Karpas-422 (cell line): ENCODE data around the gene STK40. TPM values are rescaled to one million over a fixed set of nuclear protein-coding genes. Genes with fewer than 3 reads are reported as not detected.

Experiments used
- DNase-seq: peaks from one replicate; pipeline ENCODE4 v3.0.0-alpha.2; 2015
- H2AFZ ChIP-seq: fragments of 200-600 bp; sonication (generic); 2 replicates; pipeline ENCODE4 v1.6.1; 2014; ENCODE audit warnings: antibody characterized with exemption, low read length, mixed read lengths
- H3K27ac ChIP-seq: fragments of 200-600 bp; sonication (generic); 2 replicates; pipeline ENCODE4 v1.5.1; 2014; ENCODE audit warnings: mild to moderate bottlenecking, low read length, moderate library complexity
- H3K27me3 ChIP-seq: fragments of 200-600 bp; sonication (generic); 2 replicates; pipeline ENCODE4 v1.6.1; 2014; ENCODE audit warnings: low read length, mixed read lengths
- H3K36me3 ChIP-seq: fragments of 200-600 bp; sonication (generic); 2 replicates; pipeline ENCODE4 v1.6.1; 2014; ENCODE audit warnings: low read length, mixed read lengths; ENCODE audit not compliant: insufficient read depth
- H3K4me1 ChIP-seq: fragments of 200-600 bp; sonication (generic); 2 replicates; pipeline ENCODE4 v1.6.1; 2014; ENCODE audit warnings: mild to moderate bottlenecking, low read length, mixed read lengths
- H3K4me2 ChIP-seq: fragments of 200-600 bp; sonication (generic); 2 replicates; pipeline ENCODE4 v1.6.1; 2014; ENCODE audit warnings: low read length, low read depth, mild to moderate bottlenecking; ENCODE audit not compliant: poor library complexity, severe bottlenecking
- H3K4me3 ChIP-seq: fragments of 200-600 bp; sonication (generic); 2 replicates; pipeline ENCODE4 v1.5.1; 2014; ENCODE audit warnings: mild to moderate bottlenecking, antibody characterized with exemption, low read length, mixed read lengths
- H3K79me2 ChIP-seq: fragments of 200-600 bp; sonication (generic); 2 replicates; pipeline ENCODE4 v1.6.1; 2014; ENCODE audit warnings: mild to moderate bottlenecking, low read length, mixed read lengths
- H3K9ac ChIP-seq: fragments of 200-600 bp; sonication (generic); 2 replicates; pipeline ENCODE4 v1.6.0; 2014; ENCODE audit warnings: low read length
- H3K9me2 ChIP-seq: fragments of 200-600 bp; sonication (generic), shearing (Covaris generic); replicated peaks from 2 replicates; pipeline ENCODE4 v1.6.0; 2014; ENCODE audit warnings: mild to moderate bottlenecking, low read length, moderate library complexity; ENCODE audit not compliant: insufficient read depth
- H3K9me3 ChIP-seq: fragments of 300-700, 200-600 bp; sonication (generic); 2 replicates; pipeline ENCODE4 v1.6.1; 2014; ENCODE audit warnings: low read length, mixed read lengths
- H4K20me1 ChIP-seq: fragments of 200-600 bp; sonication (generic); 2 replicates; pipeline ENCODE4 v1.6.1; 2014; ENCODE audit warnings: mild to moderate bottlenecking, antibody characterized with exemption, low read length, low read depth; ENCODE audit not compliant: insufficient read depth
- total RNA-seq: library from RNA; depleted of rRNA; stranded (reverse); fragments of >200 nt; shearing (Covaris generic); gene quantifications from 2 replicates; pipeline ENCODE4 v1.2.3, GENCODE V29; 2014; ENCODE audit warnings: low replicate concordance; rRNA removed

Gene STK40, protein sequence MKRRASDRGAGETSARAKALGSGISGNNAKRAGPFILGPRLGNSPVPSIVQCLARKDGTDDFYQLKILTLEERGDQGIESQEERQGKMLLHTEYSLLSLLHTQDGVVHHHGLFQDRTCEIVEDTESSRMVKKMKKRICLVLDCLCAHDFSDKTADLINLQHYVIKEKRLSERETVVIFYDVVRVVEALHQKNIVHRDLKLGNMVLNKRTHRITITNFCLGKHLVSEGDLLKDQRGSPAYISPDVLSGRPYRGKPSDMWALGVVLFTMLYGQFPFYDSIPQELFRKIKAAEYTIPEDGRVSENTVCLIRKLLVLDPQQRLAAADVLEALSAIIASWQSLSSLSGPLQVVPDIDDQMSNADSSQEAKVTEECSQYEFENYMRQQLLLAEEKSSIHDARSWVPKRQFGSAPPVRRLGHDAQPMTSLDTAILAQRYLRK
- 27.0 and 44.6 TPM in 2 replicates for total RNA-seq

DNA sequence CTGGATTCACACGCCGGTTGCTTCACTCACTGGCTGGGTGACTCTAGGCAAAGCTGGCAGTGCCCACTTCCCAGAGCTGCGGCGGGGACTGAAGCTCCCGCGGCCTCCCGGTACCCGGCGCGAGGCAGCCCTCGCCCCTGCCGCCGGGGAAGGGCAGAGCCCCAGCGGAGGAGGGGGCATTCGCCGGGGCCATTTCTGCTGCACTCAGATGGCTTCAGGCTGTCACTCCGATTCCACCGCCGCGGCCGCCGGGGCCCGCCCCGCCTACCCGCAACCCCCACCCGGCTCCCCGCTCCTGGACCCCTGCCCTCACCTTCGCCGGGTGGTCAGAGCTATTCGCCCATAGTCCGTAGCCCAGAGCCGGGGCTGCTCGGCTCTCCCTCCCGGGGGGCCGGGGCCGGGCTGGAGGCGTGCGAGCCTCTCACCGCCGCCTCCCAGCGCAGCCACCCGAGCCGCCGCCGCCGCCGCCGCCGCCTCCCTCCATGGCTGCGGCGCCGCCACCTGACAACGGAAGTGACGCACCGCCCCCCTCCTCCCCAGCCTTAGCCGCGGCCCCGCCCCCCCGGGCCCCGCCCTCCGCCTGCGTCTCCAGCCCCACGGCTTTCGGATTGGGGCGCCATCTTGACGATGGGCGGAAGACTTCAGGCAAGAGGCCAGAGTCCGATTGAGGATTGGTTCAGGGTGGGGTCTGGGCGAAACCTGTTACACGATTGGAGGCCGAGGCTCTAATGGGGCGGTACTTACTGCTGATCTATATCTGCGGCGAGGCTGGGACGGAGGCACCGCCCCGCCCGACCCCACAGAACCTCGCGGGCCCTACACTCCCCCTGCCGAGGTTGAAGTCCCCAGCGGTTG is at the start of gene STK40:
TSS of gene STK40 (minus strand) at position 515 of the 855 bp plus-strand sequence. CDS start 24,592 bp downstream, outside the sequence.
- Histone ChIP-seq H3K9ac (peak within 1 kb of the TSS; percentile 90), H3K9me3 (no peaks in the 10 kb centered on the region), H3K4me2 (peak within 1 kb of the TSS; percentile 93), H4K20me1 (peaks cover 3% of the 10 kb centered on the region; the same call in 1 of the 2 replicates), H3K27me3 (no peaks in the 10 kb centered on the region), H3K4me3 (peak within 1 kb of the TSS; percentile 96), H2AFZ (no peak within 1 kb of the TSS), H3K36me3 (peaks cover 5% of the 10 kb centered on the region; the same call in 1 of the 2 replicates), H3K79me2 (peaks cover 50% of the 10 kb centered on the region), H3K4me1 (peaks cover 59% of the 10 kb centered on the region), H3K9me2 (no peaks in the 10 kb centered on the region), H3K27ac (peak within 1 kb of the TSS; percentile 89)
- peak; percentile 99 for DNase-seq

DNA sequence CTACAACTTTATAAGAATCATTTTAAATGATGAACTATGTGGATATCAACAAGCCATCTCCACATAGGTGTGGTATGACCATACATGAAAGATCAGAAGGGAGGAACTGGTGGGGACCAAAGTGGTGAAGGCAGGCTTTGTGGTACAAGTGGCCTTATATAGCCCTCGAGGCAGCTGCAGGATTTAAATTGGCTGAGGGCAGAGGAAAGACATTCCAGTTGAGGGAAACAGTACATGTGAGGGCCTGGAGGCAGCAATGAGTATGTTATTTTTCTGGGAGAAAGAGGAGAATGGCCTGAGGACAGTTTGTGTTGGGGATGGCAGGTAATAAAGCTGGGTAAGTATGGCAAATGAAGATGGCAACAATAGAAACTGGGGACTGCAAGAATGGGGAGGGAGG is 47.4 kb upstream of the STK40 start:
- H3K27me3 ChIP-seq, result no peaks in the 10 kb centered on the region
- no peaks in the 10 kb centered on the region for H3K9me3 ChIP-seq
- H2AFZ ChIP-seq, result no peak overlapping the region
- H3K4me3 ChIP-seq, result no peak overlapping the region
- H3K9me2 ChIP-seq, result no peaks in the 10 kb centered on the region
- no peak for DNase-seq
- no peaks in the 10 kb centered on the region for H3K79me2 ChIP-seq
- H3K4me2 ChIP-seq, result no peak overlapping the region
- no peak overlapping the region for H3K27ac ChIP-seq
- H3K9ac ChIP-seq, result no peak overlapping the region
- H3K4me1 ChIP-seq, result no peaks in the 10 kb centered on the region
- H4K20me1 ChIP-seq, result no peaks in the 10 kb centered on the region
- H3K36me3 ChIP-seq, result no peaks in the 10 kb centered on the region

DNA sequence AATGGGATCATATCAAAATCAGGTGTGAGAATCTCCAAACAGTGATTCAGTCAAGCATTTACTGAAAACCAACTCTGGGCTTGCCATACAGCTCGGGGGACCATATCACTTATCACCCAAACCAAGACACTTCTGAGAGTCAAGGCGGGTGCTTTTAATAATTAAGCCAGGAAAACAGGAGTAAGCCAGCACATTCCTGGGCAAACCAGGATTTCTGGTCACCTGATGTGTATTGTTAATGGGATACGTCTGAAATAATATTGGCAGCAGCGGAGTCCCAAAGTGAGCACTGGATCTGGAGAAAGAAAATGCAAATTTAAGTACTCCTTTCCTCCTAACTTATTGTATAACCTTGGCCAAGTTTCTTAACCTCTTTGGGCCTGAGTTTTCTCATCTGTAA is 46.9 kb upstream of the STK40 start:
- Histone ChIP-seq H3K4me3 (no peak overlapping the region), H3K9me2 (no peaks in the 10 kb centered on the region), H3K9me3 (no peaks in the 10 kb centered on the region), H3K4me1 (no peaks in the 10 kb centered on the region), H3K4me2 (no peak overlapping the region), H2AFZ (no peak overlapping the region), H3K9ac (no peak overlapping the region), H3K36me3 (no peaks in the 10 kb centered on the region), H3K27ac (no peak overlapping the region), H3K27me3 (no peaks in the 10 kb centered on the region), H3K79me2 (no peaks in the 10 kb centered on the region), H4K20me1 (no peaks in the 10 kb centered on the region)
- DNase-seq, result no peak

DNA sequence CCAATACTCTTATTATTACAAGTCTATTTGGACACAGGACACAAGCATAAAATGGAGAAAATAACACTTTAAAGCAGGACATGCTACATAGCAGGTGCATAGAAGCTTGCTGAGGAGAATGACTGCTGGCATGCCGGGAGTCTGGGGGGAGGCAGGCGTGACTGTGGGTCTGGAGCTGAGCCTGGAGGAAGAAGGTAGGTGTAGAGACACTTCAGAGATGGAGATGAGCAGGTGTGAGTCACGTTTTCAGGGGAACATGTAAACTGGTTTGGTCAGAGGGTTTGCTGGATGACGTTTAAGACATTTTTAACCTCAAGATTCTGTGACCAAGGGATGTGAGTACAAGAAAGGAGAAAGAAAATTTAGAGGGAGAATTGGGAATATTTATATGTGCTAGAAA is 40.1 kb upstream of the STK40 start:
- no peak overlapping the region for H3K4me2 ChIP-seq
- no peak overlapping the region for H2AFZ ChIP-seq
- H3K27me3 ChIP-seq, result no peaks in the 10 kb centered on the region
- no peaks in the 10 kb centered on the region for H4K20me1 ChIP-seq
- no peaks in the 10 kb centered on the region for H3K36me3 ChIP-seq
- no peak for DNase-seq
- no peak overlapping the region for H3K4me3 ChIP-seq
- no peak overlapping the region for H3K9ac ChIP-seq
- H3K9me2 ChIP-seq, result no peaks in the 10 kb centered on the region
- H3K9me3 ChIP-seq, result no peaks in the 10 kb centered on the region
- no peaks in the 10 kb centered on the region for H3K4me1 ChIP-seq
- no peak overlapping the region for H3K27ac ChIP-seq
- no peaks in the 10 kb centered on the region for H3K79me2 ChIP-seq

DNA sequence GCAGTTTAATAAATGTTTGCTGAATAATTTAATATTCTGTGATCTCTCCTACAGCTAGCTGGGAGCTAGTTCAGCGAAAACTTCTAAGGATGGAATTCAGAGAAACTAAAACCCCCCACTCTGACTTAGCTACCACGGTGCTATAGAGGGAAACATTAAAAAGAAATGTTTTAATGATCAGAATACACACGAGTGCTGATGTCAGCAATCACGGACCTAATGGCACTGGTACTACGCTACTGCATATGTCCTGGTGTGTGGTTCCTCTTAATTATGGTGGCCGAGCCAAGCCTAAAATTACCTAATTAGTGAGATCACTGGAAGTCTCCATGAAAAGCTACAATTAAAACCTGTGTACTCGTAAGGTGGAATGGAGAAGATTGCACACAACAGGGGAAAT is 35.9 kb upstream of the STK40 start:
- no peaks in the 10 kb centered on the region for H3K9me3 ChIP-seq
- no peaks in the 10 kb centered on the region for H3K79me2 ChIP-seq
- no peak overlapping the region for H3K4me2 ChIP-seq
- no peak for DNase-seq
- H3K36me3 ChIP-seq, result no peaks in the 10 kb centered on the region
- H2AFZ ChIP-seq, result no peak overlapping the region
- no peaks in the 10 kb centered on the region for H3K9me2 ChIP-seq
- H3K4me1 ChIP-seq, result peaks cover 16% of the 10 kb centered on the region
- H3K27me3 ChIP-seq, result no peaks in the 10 kb centered on the region
- no peaks in the 10 kb centered on the region for H4K20me1 ChIP-seq
- no peak overlapping the region for H3K27ac ChIP-seq
- no peak overlapping the region for H3K9ac ChIP-seq
- no peak overlapping the region for H3K4me3 ChIP-seq

DNA sequence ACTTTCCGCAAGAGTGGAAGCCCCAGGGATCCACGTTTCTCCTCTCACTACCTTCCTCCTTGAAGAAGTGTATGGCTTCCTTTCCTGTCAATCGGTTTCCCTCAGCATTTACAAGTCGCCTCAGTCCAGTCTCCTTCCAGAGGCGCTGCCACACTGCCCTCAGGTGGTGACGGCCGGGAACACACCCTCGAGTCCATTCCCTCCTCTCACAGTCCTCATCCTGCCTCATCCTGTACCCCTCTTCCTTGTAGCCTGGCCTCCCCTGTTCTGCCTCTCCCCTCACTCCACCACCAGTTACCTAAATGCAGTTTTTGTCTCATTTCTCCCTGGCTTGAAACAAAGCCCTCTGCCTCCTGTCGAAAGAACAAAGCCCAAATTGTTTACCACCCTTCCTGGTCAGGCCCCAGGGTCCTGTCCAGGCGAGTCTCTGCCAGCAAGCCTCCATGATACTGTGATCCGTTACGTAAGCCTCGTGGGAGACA is 35.2 kb upstream of the STK40 start:
- H3K4me2 ChIP-seq, result peak overlapping the region; percentile 37
- H3K27me3 ChIP-seq, result no peaks in the 10 kb centered on the region
- no peak overlapping the region for H3K27ac ChIP-seq
- peaks cover 16% of the 10 kb centered on the region for H3K4me1 ChIP-seq
- peak overlapping the region; percentile 82 for H2AFZ ChIP-seq
- H3K36me3 ChIP-seq, result no peaks in the 10 kb centered on the region
- DNase-seq, result peak; percentile 95
- H3K79me2 ChIP-seq, result no peaks in the 10 kb centered on the region
- no peaks in the 10 kb centered on the region for H3K9me2 ChIP-seq
- peak overlapping the region; percentile 30 for H3K9ac ChIP-seq
- H3K4me3 ChIP-seq, result no peak overlapping the region
- no peaks in the 10 kb centered on the region for H4K20me1 ChIP-seq
- no peaks in the 10 kb centered on the region for H3K9me3 ChIP-seq

DNA sequence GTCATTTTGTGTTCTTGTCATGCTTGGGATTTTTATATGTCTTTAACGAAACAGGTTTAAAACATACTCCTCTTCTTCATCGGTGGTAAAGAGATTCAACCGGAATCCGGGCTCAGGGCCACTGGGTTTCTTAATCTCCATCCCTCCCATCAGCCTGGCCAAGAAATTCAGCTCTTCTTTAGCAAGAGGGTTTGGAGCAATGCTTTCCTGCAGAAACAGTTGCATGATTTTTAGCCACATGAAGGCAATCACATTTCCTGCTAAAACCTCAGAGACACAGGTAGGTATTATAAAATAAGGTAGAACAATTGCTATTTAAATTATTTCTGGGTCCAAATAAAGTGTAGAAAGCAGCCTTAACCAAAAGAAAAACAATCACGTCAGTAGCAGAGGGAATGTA is 34.7 kb upstream of the STK40 start:
- Histone ChIP-seq H3K27ac (no peak overlapping the region), H3K4me3 (no peak overlapping the region)

DNA sequence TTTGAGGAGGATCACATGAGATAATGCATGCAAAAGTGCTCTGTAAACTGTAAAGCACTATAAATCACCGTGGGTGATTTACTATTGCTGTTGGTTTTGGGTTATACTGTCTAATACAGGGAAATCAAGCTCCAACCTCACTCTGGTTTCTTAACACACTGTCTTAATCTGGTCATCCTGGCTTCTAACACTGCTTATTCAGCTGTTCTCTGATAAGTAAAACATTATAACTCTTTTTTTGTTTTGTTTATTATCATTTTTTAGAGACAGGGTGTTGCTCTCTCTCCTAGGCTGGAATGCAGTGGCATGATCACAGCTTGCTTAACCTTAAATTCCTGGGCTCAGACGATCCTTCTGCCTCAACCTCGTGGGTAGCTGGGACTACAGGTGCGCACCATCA is 33.8 kb upstream of the STK40 start:
- H3K4me3 ChIP-seq, result no peak overlapping the region
- H3K4me2 ChIP-seq, result peak overlapping the region; percentile 18
- H3K27ac ChIP-seq, result no peak overlapping the region
- no peaks in the 10 kb centered on the region for H3K27me3 ChIP-seq
- no peaks in the 10 kb centered on the region for H3K9me2 ChIP-seq
- no peaks in the 10 kb centered on the region for H3K36me3 ChIP-seq
- no peaks in the 10 kb centered on the region for H3K9me3 ChIP-seq
- H4K20me1 ChIP-seq, result no peaks in the 10 kb centered on the region
- H3K4me1 ChIP-seq, result peaks cover 16% of the 10 kb centered on the region
- no peak overlapping the region for H2AFZ ChIP-seq
- no peak for DNase-seq
- no peaks in the 10 kb centered on the region for H3K79me2 ChIP-seq
- no peak overlapping the region for H3K9ac ChIP-seq

More for the DNA sequence above, 34.7 kb upstream of the STK40 start:
- Histone ChIP-seq H3K4me1 (peaks cover 16% of the 10 kb centered on the region), H3K36me3 (no peaks in the 10 kb centered on the region), H4K20me1 (no peaks in the 10 kb centered on the region), H2AFZ (peak overlapping the region; percentile 82), H3K27me3 (no peaks in the 10 kb centered on the region), H3K9ac (peak overlapping the region; percentile 30), H3K4me2 (peak overlapping the region; percentile 37), H3K9me2 (no peaks in the 10 kb centered on the region), H3K9me3 (no peaks in the 10 kb centered on the region), H3K79me2 (no peaks in the 10 kb centered on the region)
- DNase-seq, result no peak
